Measurements from ENCODE around the gene HMCN1.

- TF ChIP-seq CTCF (IDR thresholded peaks at IDR 0.05; ENCODE audit: insufficient read depth, low read length, poor library complexity, severe bottlenecking) (no peak), EZH2phosphoT487 (conservative IDR thresholded peaks at IDR 0.05; ENCODE audit: low read length) (no peak)
Observed at GRCh38 chr1:186220067-186220466, 485.9 kb downstream of the HMCN1 start.
